Measurements from ENCODE around the gene ALK. TPM values are rescaled to one million over a fixed set of nuclear protein-coding genes. Genes with fewer than 3 reads are reported as not detected.

ALK gene
- total and polyA plus RNA-seq, 10 of the 15 experiments (the other 5 are each of a cell fraction or from before 2014, with no cell fraction given) = 0.11 TPM; not detected in 9

DNA sequence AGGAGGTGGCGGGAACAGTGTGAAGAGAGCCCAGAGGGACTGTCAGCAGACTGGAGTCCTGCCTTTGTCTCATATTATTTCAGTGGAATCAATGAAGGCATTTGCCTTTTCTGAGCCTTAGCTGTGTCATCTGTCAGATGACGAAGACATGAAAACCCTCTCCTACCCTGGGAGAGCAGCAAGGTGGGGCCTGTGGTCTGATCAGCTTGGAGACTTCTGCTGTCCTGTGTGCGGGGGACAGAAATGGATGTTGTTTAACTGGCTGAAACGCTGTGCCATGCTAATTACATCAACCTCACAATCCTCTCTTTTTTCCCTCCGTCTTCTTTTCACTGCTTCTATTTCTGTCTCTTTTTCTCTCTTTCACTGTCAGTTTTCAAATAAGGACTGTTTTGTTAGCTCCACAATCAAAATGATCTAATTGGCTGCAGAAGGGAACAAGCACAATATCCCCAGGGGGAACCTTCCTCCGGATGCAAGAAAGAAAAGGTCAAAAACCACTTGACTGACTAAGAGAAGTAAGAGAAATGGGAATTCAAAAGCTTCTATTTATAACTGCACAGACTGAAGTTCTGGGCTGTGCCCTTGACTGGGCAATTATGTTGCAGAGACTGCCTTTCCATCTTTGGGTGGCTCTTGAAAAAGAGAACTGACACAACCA lies 466.1 kb downstream of the ALK start:
- Histone ChIP-seq H3K27me3 (replicated peaks in 1 of 2; ENCODE audit: control insufficient read depth in 2 of 2, insufficient read depth in 2 of 2, low read length in 1 of 2) (peaks cover 0 to 2% of the 10 kb centered on the region in 2 experiments; a peak in 2 of 4 replicates), H3K9ac (ENCODE audit: control insufficient read depth, insufficient read depth, low read length) (no peak overlapping the region), H3K4me2 (ENCODE audit: control insufficient read depth, insufficient read depth) (no peak overlapping the region), H4K20me1 (ENCODE audit: control insufficient read depth, insufficient read depth) (no peaks in the 10 kb centered on the region), H3K79me2 (ENCODE audit: control insufficient read depth, insufficient read depth, low read length) (no peaks in the 10 kb centered on the region), H3K36me3 (ENCODE audit: control insufficient read depth in 2 of 2, insufficient read depth in 2 of 2, low read length in 1 of 2) (no peaks in the 10 kb centered on the region), H2AFZ (ENCODE audit: control insufficient read depth, low read depth, low read length) (no peak overlapping the region), H3K4me3 (no peak overlapping the region), H3K27ac (ENCODE audit: control insufficient read depth, insufficient read depth) (no peak overlapping the region), H3K9me3 (replicated peaks; ENCODE audit: control insufficient read depth, insufficient read depth, low read length) (no peaks in the 10 kb centered on the region), H3K4me1 (ENCODE audit: control insufficient read depth, insufficient read depth, low read length) (no peaks in the 10 kb centered on the region)
- TF ChIP-seq, protein P1, sequence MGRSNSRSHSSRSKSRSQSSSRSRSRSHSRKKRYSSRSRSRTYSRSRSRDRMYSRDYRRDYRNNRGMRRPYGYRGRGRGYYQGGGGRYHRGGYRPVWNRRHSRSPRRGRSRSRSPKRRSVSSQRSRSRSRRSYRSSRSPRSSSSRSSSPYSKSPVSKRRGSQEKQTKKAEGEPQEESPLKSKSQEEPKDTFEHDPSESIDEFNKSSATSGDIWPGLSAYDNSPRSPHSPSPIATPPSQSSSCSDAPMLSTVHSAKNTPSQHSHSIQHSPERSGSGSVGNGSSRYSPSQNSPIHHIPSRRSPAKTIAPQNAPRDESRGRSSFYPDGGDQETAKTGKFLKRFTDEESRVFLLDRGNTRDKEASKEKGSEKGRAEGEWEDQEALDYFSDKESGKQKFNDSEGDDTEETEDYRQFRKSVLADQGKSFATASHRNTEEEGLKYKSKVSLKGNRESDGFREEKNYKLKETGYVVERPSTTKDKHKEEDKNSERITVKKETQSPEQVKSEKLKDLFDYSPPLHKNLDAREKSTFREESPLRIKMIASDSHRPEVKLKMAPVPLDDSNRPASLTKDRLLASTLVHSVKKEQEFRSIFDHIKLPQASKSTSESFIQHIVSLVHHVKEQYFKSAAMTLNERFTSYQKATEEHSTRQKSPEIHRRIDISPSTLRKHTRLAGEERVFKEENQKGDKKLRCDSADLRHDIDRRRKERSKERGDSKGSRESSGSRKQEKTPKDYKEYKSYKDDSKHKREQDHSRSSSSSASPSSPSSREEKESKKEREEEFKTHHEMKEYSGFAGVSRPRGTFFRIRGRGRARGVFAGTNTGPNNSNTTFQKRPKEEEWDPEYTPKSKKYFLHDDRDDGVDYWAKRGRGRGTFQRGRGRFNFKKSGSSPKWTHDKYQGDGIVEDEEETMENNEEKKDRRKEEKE (IDR thresholded peaks at IDR 0.05) = no peak
- TF ChIP-seq EED (IDR thresholded peaks at IDR 0.05; ENCODE audit: low read depth) = no peak
- no peak for TF ChIP-seq GATAD2B (conservative IDR thresholded peaks at IDR 0.05; ENCODE audit: low read depth)
- no peak for TF ChIP-seq POU2F2 (IDR thresholded peaks at IDR 0.05; ENCODE audit: borderline replicate concordance, low read depth, low read length)
- POLR2A ChIA-PET = no interaction called here
- ATAC-seq = no peak
- in situ Hi-C loops (cut with MboI) (no loop called here), intact Hi-C loops (cut with micrococcal nuclease; ENCODE audit: unreplicated experiment) (no loop called here)
- no TSS peak for BruUV-seq (replicated peaks)
- FAIRE-seq = no peak
- CTCF ChIA-PET = no interaction called here
- WGBS (ENCODE audit: insufficient coverage, insufficient replicate concordance, low lambda C conversion rate, missing lambda C conversion rate) = 22% methylated on average over 6 of the region's 6 CpGs
- RAD21 ChIA-PET (ENCODE audit: unreplicated experiment) = no interaction called here
- no peak for DNase-seq (ENCODE audit: low read depth, low spot score)
- SMC1A ChIA-PET (ENCODE audit: uncharacterized antibody, unreplicated experiment) = no interaction called here

DNA sequence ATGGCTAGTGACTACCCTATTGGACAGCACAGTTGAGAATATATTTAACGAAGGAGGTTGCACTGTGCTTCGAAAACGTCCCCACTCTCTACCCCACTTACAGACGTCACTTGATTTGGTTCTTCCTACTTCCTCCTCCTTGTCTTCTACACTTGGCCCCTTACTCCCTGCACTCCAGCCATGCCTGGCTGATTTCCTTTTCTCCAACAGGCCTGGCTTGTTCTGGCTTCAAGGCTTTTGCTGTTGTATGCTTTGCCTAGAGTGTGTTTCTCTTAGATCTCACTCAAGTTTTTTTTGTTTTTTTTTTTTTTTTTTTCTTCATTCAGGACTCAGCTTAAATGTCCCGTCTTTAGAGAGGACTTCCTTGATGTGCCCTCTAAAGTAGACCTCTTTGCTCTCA lies 469.4 kb downstream of the ALK start:
- intact Hi-C loops (cut with micrococcal nuclease; ENCODE audit: unreplicated experiment) (no loop called here), in situ Hi-C loops (cut with MboI) (no loop called here)
- Histone ChIP-seq H3K79me2 (ENCODE audit: control insufficient read depth, insufficient read depth, low read length) (no peaks in the 10 kb centered on the region), H2AFZ (ENCODE audit: control insufficient read depth, low read depth, low read length) (no peak overlapping the region), H3K4me2 (ENCODE audit: control insufficient read depth, insufficient read depth) (no peak overlapping the region), H3K27me3 (replicated peaks in 1 of 2; ENCODE audit: control insufficient read depth in 2 of 2, insufficient read depth in 2 of 2, low read length in 1 of 2) (0 out of 4 replicates have a peak, but pooled peaks cover 0 to 3% of the 10 kb centered on the region in 2 experiments), H3K4me1 (ENCODE audit: control insufficient read depth, insufficient read depth, low read length) (no peaks in the 10 kb centered on the region; the same call in 1 of the 2 replicates), H3K36me3 (ENCODE audit: control insufficient read depth in 2 of 2, insufficient read depth in 2 of 2, low read length in 1 of 2) (no peaks in the 10 kb centered on the region), H3K27ac (ENCODE audit: control insufficient read depth, insufficient read depth) (no peak overlapping the region), H4K20me1 (ENCODE audit: control insufficient read depth, insufficient read depth) (no peaks in the 10 kb centered on the region), H3K4me3 (no peak overlapping the region), H3K9me3 (replicated peaks; ENCODE audit: control insufficient read depth, insufficient read depth, low read length) (no peaks in the 10 kb centered on the region), H3K9ac (ENCODE audit: control insufficient read depth, insufficient read depth, low read length) (no peak overlapping the region)
- ChIA-PET CTCF (no interaction called here), POLR2A (no interaction called here), RAD21 (ENCODE audit: unreplicated experiment) (no interaction called here), SMC1A (ENCODE audit: uncharacterized antibody, unreplicated experiment) (no interaction called here)
- 23% methylated on average over 5 of the region's 5 CpGs for WGBS (ENCODE audit: insufficient coverage, insufficient replicate concordance, low lambda C conversion rate, missing lambda C conversion rate)
- TF ChIP-seq, protein P2, sequence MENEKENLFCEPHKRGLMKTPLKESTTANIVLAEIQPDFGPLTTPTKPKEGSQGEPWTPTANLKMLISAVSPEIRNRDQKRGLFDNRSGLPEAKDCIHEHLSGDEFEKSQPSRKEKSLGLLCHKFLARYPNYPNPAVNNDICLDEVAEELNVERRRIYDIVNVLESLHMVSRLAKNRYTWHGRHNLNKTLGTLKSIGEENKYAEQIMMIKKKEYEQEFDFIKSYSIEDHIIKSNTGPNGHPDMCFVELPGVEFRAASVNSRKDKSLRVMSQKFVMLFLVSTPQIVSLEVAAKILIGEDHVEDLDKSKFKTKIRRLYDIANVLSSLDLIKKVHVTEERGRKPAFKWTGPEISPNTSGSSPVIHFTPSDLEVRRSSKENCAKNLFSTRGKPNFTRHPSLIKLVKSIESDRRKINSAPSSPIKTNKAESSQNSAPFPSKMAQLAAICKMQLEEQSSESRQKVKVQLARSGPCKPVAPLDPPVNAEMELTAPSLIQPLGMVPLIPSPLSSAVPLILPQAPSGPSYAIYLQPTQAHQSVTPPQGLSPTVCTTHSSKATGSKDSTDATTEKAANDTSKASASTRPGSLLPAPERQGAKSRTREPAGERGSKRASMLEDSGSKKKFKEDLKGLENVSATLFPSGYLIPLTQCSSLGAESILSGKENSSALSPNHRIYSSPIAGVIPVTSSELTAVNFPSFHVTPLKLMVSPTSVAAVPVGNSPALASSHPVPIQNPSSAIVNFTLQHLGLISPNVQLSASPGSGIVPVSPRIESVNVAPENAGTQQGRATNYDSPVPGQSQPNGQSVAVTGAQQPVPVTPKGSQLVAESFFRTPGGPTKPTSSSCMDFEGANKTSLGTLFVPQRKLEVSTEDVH (IDR thresholded peaks at IDR 0.05; ENCODE audit: low read depth, partially characterized antibody) = no peak
- BruUV-seq (replicated peaks) = no TSS peak
- DNase-seq (ENCODE audit: low read depth, low spot score) (no peak), FAIRE-seq (no peak), ATAC-seq (no peak)

Measured in GM12878 (cell line).